Hepatocyte (in vitro differentiated cells): ENCODE measurements around the gene ZBTB7C. TPM values are rescaled to one million over a fixed set of nuclear protein-coding genes. Genes with fewer than 3 reads are reported as not detected.

Source experiments
- DNase-seq: peaks from one replicate; pipeline ENCODE4 v3.0.0-alpha.2; 2016; ENCODE audit warnings: low spot score
- H2AFZ ChIP-seq: fragments of 200-600 bp; sonication (generic); 2 replicates; pipeline ENCODE4 v1.6.0; 2016; ENCODE audit warnings: antibody characterized with exemption, mild to moderate bottlenecking
- H3K27ac ChIP-seq: fragments of 200-600 bp; sonication (generic); 2 replicates; pipeline ENCODE4 v1.5.1; 2016; ENCODE audit warnings: mild to moderate bottlenecking
- H3K27me3 ChIP-seq: fragments of 200-600 bp; sonication (generic); 2 replicates; pipeline ENCODE4 v1.6.1; 2016
- H3K36me3 ChIP-seq: fragments of 200-600 bp; sonication (generic); replicated peaks from 2 replicates; pipeline ENCODE4 v1.5.1; 2016; ENCODE audit warnings: low read depth; ENCODE audit not compliant: insufficient read depth
- H3K4me1 ChIP-seq: fragments of 200-600 bp; sonication (generic); 2 replicates; pipeline ENCODE4 v1.5.1; 2016; ENCODE audit warnings: mild to moderate bottlenecking, moderate library complexity; ENCODE audit not compliant: insufficient read depth
- H3K4me2 ChIP-seq: fragments of 200-600 bp; sonication (generic); 2 replicates; pipeline ENCODE4 v1.6.0; 2016
- H3K4me3 ChIP-seq: fragments of 200-600 bp; sonication (generic); 2 replicates; pipeline ENCODE4 v1.5.1; 2016; ENCODE audit warnings: mild to moderate bottlenecking
- H3K79me2 ChIP-seq: fragments of 200-600 bp; sonication (generic); 2 replicates; pipeline ENCODE4 v1.6.0; 2017; ENCODE audit warnings: mild to moderate bottlenecking
- H3K9me2 ChIP-seq: fragments of 200-600 bp; sonication (generic); replicated peaks from 2 replicates; pipeline ENCODE4 v1.6.0; 2017; ENCODE audit warnings: mild to moderate bottlenecking; ENCODE audit not compliant: insufficient read depth
- H3K9me3 ChIP-seq: fragments of 200-600 bp; sonication (generic); 2 replicates; pipeline ENCODE4 v1.5.1; 2016; ENCODE audit warnings: low read depth, mild to moderate bottlenecking
- H4K20me1 ChIP-seq: fragments of 200-600 bp; sonication (generic); 2 replicates; pipeline ENCODE4 v1.6.0; 2016; ENCODE audit warnings: mild to moderate bottlenecking; ENCODE audit not compliant: insufficient read depth, poor library complexity, severe bottlenecking
- EZH2 ChIP-seq: fragments of 200-600 bp; sonication (generic); IDR thresholded peaks from 2 replicates; pipeline ENCODE4 v1.6.1; 2016; ENCODE audit warnings: antibody characterized with exemption, mild to moderate bottlenecking, borderline replicate concordance
- EZH2phosphoT487 ChIP-seq: fragments of 200-600 bp; sonication (generic); IDR thresholded peaks from one replicate; pipeline ENCODE4 v1.6.1; 2018; ENCODE audit warnings: antibody characterized with exemption, mild to moderate bottlenecking, low read depth, moderate library complexity; ENCODE audit not compliant: unreplicated experiment, severe bottlenecking
- WGBS: methylation state at CpG from one replicate; pipeline ENCODE4 v1.1.6; 2016; ENCODE audit warnings: low lambda C conversion rate; ENCODE audit errors: missing lambda C conversion rate; 5-methylcytosine and 5-hydroxymethylcytosine counted together
- polyA plus RNA-seq: library from polyadenylated mRNA; unstranded; fragments of >200 nt; fragmentation: Nextera tagmentation; extraction: Ambion mirVana; gene quantifications from 2 replicates; pipeline ENCODE4 v1.2.1, GENCODE V29; 2016
- total RNA-seq: library from RNA; depleted of rRNA; stranded (reverse); fragments of >200 nt; gene quantifications from 2 replicates; pipeline ENCODE4 v1.2.3, GENCODE V29; 2014
- TF ChIP-seq, protein P1 (sequence below): fragments of 200-600 bp; sonication (generic); IDR thresholded peaks from 2 replicates; pipeline ENCODE4 v1.5.1; 2016; ENCODE audit warnings: antibody characterized with exemption, mild to moderate bottlenecking; ENCODE audit not compliant: poor library complexity

Gene ZBTB7C
- total and polyA plus RNA-seq, 2 experiments from 2014 or later: 0.70 to 1.0 TPM

DNA sequence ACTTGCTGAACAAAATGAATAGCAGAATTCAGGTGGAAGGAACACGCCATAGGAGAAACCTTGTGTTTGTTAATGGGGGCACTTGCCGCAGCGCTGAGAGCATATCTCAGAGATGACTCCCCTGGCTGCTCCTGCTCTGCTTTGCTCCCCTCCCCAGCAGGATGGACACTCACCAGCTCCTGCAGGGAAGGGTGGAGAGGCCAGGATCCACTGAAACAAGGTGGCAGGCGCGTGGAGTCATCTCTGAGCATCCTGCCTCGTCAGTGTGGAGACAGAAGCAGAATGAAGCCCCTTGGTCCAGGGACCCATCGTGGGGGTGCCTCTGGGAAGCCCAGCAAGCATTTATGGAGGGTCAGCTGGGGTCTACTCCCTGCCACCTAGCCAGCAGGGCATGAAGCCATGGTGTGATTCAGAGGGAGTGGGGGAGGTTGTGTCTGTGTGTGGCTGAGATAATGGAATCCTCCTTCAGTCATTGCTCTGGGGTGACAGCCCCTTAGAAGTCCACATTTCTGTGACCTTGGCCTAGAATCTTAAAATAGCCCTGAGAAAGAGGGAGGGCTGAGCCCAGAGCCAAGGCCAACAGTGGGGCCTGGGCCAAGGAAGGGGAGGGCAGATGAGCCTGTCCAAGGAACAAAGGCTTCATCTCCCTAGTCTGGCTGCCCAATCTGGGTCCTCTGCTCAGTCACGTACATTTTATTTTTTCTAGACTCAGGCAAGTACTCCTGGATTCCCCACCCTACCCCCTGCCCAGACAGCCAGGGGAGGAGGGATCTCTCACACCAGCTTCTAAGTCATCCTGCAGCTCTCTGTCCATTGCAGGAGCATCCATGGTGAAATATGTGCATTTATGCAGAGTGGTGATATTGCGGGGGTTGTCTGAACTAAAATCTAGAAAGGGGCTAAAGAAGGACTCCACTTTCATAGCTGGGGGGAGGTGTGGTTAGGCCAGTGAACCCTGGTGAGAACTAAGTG is 215.4 kb downstream of the ZBTB7C start:
- H2AFZ ChIP-seq: no peak overlapping the region
- H3K9me2 ChIP-seq: no peaks in the 10 kb centered on the region
- no peaks in the 10 kb centered on the region for H3K27me3 ChIP-seq
- H3K36me3 ChIP-seq: no peaks in the 10 kb centered on the region
- no peak overlapping the region for H3K27ac ChIP-seq
- no peaks in the 10 kb centered on the region for H4K20me1 ChIP-seq
- 94% methylated on average over 9 of the region's 9 CpGs for WGBS
- no peak overlapping the region for H3K4me3 ChIP-seq
- no peaks in the 10 kb centered on the region for H3K79me2 ChIP-seq
- no peak for DNase-seq
- TF ChIP-seq, protein P1, sequence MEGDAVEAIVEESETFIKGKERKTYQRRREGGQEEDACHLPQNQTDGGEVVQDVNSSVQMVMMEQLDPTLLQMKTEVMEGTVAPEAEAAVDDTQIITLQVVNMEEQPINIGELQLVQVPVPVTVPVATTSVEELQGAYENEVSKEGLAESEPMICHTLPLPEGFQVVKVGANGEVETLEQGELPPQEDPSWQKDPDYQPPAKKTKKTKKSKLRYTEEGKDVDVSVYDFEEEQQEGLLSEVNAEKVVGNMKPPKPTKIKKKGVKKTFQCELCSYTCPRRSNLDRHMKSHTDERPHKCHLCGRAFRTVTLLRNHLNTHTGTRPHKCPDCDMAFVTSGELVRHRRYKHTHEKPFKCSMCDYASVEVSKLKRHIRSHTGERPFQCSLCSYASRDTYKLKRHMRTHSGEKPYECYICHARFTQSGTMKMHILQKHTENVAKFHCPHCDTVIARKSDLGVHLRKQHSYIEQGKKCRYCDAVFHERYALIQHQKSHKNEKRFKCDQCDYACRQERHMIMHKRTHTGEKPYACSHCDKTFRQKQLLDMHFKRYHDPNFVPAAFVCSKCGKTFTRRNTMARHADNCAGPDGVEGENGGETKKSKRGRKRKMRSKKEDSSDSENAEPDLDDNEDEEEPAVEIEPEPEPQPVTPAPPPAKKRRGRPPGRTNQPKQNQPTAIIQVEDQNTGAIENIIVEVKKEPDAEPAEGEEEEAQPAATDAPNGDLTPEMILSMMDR: no peak
- TF ChIP-seq EZH2phosphoT487 (no peak), EZH2 (no peak)
- H3K4me2 ChIP-seq: no peak overlapping the region
- no peaks in the 10 kb centered on the region for H3K4me1 ChIP-seq
- H3K9me3 ChIP-seq: no peaks in the 10 kb centered on the region

GRCh38 chr18:48192542-48192941 is 216.6 kb downstream of the ZBTB7C start:
- 93% methylated on average over 8 of the region's 8 CpGs for WGBS

DNA sequence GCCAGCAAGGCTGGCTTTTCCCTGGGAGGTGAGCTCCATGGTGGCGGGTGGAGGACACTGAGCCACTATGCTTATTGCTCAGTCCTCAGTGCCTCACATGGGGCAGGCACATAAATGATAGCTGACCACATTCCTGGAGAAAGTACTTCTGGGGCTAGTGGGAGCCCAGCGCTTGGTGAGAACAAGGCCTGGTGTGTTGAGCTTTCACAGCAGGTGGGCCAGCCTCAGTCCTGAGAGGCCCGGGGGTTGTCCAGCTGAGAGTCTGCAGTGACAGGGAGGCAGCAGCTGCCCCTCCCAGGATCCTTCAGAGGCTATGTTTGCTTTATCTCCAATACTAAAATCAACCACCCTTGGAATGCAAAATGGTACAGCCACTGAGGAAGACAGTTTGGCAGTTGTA is 217.7 kb downstream of the ZBTB7C start:
- no peaks in the 10 kb centered on the region for H3K27me3 ChIP-seq
- no peaks in the 10 kb centered on the region for H3K36me3 ChIP-seq
- H3K27ac ChIP-seq: no peak overlapping the region
- H4K20me1 ChIP-seq: no peaks in the 10 kb centered on the region
- H3K4me2 ChIP-seq: no peak overlapping the region
- 65% methylated on average over 3 of the region's 3 CpGs for WGBS
- no peaks in the 10 kb centered on the region for H3K9me2 ChIP-seq
- no peak overlapping the region for H3K4me3 ChIP-seq
- TF ChIP-seq EZH2phosphoT487 (no peak), EZH2 (no peak)
- TF ChIP-seq, protein P1: no peak
- H3K4me1 ChIP-seq: no peaks in the 10 kb centered on the region
- no peak overlapping the region for H2AFZ ChIP-seq
- H3K9me3 ChIP-seq: no peaks in the 10 kb centered on the region
- DNase-seq: no peak
- H3K79me2 ChIP-seq: no peaks in the 10 kb centered on the region

More at GRCh38 chr18:48192542-48192941, 216.6 kb downstream of the ZBTB7C start:
- Histone ChIP-seq H4K20me1 (no peaks in the 10 kb centered on the region), H3K36me3 (no peaks in the 10 kb centered on the region), H3K27me3 (no peaks in the 10 kb centered on the region), H3K4me1 (no peaks in the 10 kb centered on the region), H3K9me2 (no peaks in the 10 kb centered on the region), H2AFZ (no peak overlapping the region), H3K27ac (no peak overlapping the region), H3K4me3 (no peak overlapping the region), H3K9me3 (no peaks in the 10 kb centered on the region), H3K4me2 (no peak overlapping the region), H3K79me2 (no peaks in the 10 kb centered on the region)
- TF ChIP-seq EZH2 (no peak), EZH2phosphoT487 (no peak)
- TF ChIP-seq, protein P1: no peak
- DNase-seq: no peak
